Nephron progenitor cell (in vitro differentiated cells): ENCODE results near the gene ZNF792.
"Not testable (repeated sequence)": the region's sequence is repeated elsewhere in the genome, so short reads cannot be mapped to it uniquely, and the experiment has no call there.

Experiments
- DNase-seq: peaks from one replicate; pipeline ENCODE4 v3.0.0; 2021
- H3K27ac Mint-ChIP-seq: 2 replicates; pipeline ENCODE4 v1.8.0; 2021; ENCODE audit warnings: mild to moderate bottlenecking, moderate library complexity, mixed read lengths
- H3K27me3 Mint-ChIP-seq: 2 replicates; pipeline ENCODE4 v1.8.0; 2021; ENCODE audit warnings: mild to moderate bottlenecking, low read depth, mixed read lengths; ENCODE audit not compliant: poor library complexity
- H3K36me3 Mint-ChIP-seq: 2 replicates; pipeline ENCODE4 v1.8.0; 2021; ENCODE audit warnings: low read depth, mixed read lengths
- H3K4me1 Mint-ChIP-seq: 2 replicates; pipeline ENCODE4 v1.8.0; 2021; ENCODE audit warnings: mixed read lengths
- H3K4me3 Mint-ChIP-seq: 2 replicates; pipeline ENCODE4 v1.8.0; 2021; ENCODE audit warnings: mild to moderate bottlenecking, moderate library complexity, mixed read lengths
- H3K9me3 Mint-ChIP-seq: 2 replicates; pipeline ENCODE4 v1.8.0; 2021; ENCODE audit warnings: mild to moderate bottlenecking, moderate library complexity, mixed read lengths
- CTCF ChIP-seq: fragments of 200-600 bp; sonication (generic); IDR thresholded peaks from 2 replicates; pipeline ENCODE4 v1.5.0; 2021; ENCODE audit warnings: antibody characterized with exemption

The ZNF792 gene

GRCh38 chr19:34926361-34926684, 37.7 kb downstream of the ZNF792 start:
- DNase-seq: no peak
- Mint-ChIP-seq H3K27me3 (peaks cover 17% of the 10 kb centered on the region), H3K4me1 (peaks cover 15% of the 10 kb centered on the region), H3K4me3 (peak overlapping the region; percentile 99), H3K27ac (no peak overlapping the region), H3K36me3 (peaks cover 27% of the 10 kb centered on the region), H3K9me3 (peaks cover 33% of the 10 kb centered on the region)
- TF ChIP-seq CTCF: no peak

- H3K36me3 Mint-ChIP-seq: peaks cover 21% of the 10 kb centered on the region
- H3K4me3 Mint-ChIP-seq: no peak overlapping the region
- TF ChIP-seq CTCF: no peak
- H3K27me3 Mint-ChIP-seq: peaks cover 17% of the 10 kb centered on the region
- peaks cover 15% of the 10 kb centered on the region for H3K4me1 Mint-ChIP-seq
- H3K9me3 Mint-ChIP-seq: peaks cover 43% of the 10 kb centered on the region
- H3K27ac Mint-ChIP-seq: no peak overlapping the region
- DNase-seq: no peak
Observed at GRCh38 chr19:34925278-34925855, 38.7 kb downstream of the ZNF792 start.

DNA sequence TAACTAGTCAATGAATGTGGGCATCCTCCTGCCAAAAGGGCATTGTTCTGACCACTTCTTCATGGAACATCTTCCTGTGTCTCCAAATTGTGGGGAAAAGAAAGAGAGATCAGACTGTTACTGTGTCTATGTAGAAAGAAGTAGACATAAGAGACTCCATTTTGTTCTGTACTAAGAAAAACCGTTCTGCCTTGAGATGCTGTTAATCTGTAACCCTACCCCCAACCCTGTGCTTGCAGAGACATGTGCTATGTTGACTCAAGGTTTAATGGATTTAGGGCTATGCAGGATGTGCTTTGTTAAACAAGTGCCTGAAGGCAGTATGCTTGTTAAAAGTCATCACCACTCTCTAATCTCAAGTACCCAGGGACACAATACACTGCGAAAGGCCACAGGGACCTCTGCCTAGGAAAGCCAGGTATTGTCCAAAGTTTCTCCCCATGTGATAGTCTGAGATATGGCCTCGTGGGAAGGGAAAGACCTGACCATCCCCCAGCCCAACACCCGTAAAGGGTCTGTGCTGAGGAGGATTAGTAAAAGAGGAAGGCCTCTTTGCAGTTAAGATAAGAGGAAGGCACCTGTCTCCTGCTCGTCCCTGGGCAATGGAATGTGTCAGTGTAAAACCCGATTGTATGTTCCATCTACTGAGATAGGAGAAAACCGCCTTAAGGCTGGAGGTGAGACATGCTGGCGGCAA, 43.8 kb downstream of the ZNF792 start:
- not testable (repeated sequence) for H3K4me1 Mint-ChIP-seq, H3K36me3 Mint-ChIP-seq, H3K27ac Mint-ChIP-seq, DNase-seq, H3K4me3 Mint-ChIP-seq
- Mint-ChIP-seq H3K27me3 (peaks cover 23% of the 10 kb centered on the region), H3K9me3 (peaks cover 79% of the 10 kb centered on the region)

DNA sequence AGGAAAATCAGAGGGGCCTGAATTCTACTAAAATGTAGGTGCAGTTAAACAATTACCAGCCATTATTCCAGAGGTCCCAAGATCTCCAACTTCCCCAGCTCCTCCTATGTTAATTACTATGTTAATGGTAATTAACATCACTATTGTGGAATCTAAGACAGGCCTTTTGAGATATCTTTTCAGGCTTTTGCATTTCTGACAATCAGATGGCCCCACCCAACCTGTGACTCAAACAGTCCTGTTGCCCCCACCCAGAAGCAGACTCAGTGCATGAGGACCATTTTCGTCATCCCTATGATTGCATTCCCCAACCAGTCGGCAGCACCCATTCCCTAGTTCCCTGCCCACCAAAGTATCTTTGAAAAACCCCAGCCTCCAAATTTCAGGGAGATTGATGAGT, 45.8 kb downstream of the ZNF792 start:
- Mint-ChIP-seq H3K4me1 (no peaks in the 10 kb centered on the region), H3K36me3 (no peaks in the 10 kb centered on the region), H3K27ac (no peak overlapping the region), H3K9me3 (peaks cover 70% of the 10 kb centered on the region), H3K27me3 (peaks cover 14% of the 10 kb centered on the region), H3K4me3 (no peak overlapping the region)
- no peak for TF ChIP-seq CTCF
- no peak for DNase-seq

DNA sequence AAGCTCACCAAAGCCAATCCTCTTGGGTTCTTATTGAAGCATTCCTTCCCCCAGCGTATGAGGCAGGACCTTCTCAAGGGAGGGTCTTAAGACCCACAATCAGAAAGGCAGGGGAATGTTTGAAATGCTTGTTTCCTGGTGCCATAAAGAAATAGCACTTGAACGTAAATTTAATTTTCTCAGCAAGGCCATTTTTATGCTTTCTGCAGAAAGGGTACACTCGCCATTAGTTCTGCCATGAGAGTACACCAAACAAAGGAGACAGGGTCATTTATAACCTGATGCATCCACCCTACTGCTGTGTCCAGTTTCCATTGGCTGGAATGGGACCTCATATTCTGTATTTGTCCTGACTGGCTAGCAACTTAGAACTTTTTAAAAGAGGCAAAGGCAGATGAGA, 46.9 kb downstream of the ZNF792 start:
- H3K27ac Mint-ChIP-seq, H3K36me3 Mint-ChIP-seq, H3K4me1 Mint-ChIP-seq, DNase-seq, H3K4me3 Mint-ChIP-seq: not testable (repeated sequence)
- peaks cover 68% of the 10 kb centered on the region for H3K9me3 Mint-ChIP-seq
- H3K27me3 Mint-ChIP-seq: peaks cover 12% of the 10 kb centered on the region

GRCh38 chr19:34910770-34911169, 53.3 kb downstream of the ZNF792 start:
- Mint-ChIP-seq H3K27me3 (peaks cover 38% of the 10 kb centered on the region), H3K9me3 (peaks cover 29% of the 10 kb centered on the region), H3K36me3 (no peaks in the 10 kb centered on the region), H3K4me1 (no peaks in the 10 kb centered on the region), H3K27ac (no peak overlapping the region), H3K4me3 (no peak overlapping the region)
- no peak for DNase-seq
- TF ChIP-seq CTCF: no peak
